ENCODE data around the gene PTPRJ. TPM values are rescaled to one million over a fixed set of nuclear protein-coding genes. Genes with fewer than 3 reads are reported as not detected.
A peak's percentile ranks its signal among the peaks of the same experiment; 100 is the strongest.

The PTPRJ gene
- total RNA-seq, 1 donor from 2014 or later, result 18.6 TPM

- Mint-ChIP-seq H3K27me3 (no peaks in the 10 kb centered on the region), H3K27ac (peak overlapping the region; percentile 34), H3K4me3 (no peak overlapping the region), H3K36me3 (no peaks in the 10 kb centered on the region), H3K9me3 (no peaks in the 10 kb centered on the region), H3K4me1 (ENCODE audit: unreplicated experiment) (peaks cover 22% of the 10 kb centered on the region)
- no peak for TF ChIP-seq CTCF (conservative IDR thresholded peaks at IDR 0.05)
- no peak for DNase-seq (ENCODE audit: extremely low spot score, unreplicated experiment)
Observed at GRCh38 chr11:47995360-47995769, 15.0 kb downstream of the PTPRJ start.

GRCh38 chr11:47997063-47998053 lies 17.0 kb downstream of the PTPRJ start:
- H3K9me3 Mint-ChIP-seq, result no peaks in the 10 kb centered on the region
- no peaks in the 10 kb centered on the region for H3K36me3 Mint-ChIP-seq
- no peak for TF ChIP-seq CTCF (conservative IDR thresholded peaks at IDR 0.05)
- H3K4me1 Mint-ChIP-seq (ENCODE audit: unreplicated experiment), result peaks cover 20% of the 10 kb centered on the region
- H3K27ac Mint-ChIP-seq, result peak overlapping the region; percentile 32
- H3K27me3 Mint-ChIP-seq, result no peaks in the 10 kb centered on the region
- no peak for DNase-seq (ENCODE audit: extremely low spot score, unreplicated experiment)
- no peak overlapping the region for H3K4me3 Mint-ChIP-seq

- Mint-ChIP-seq H3K9me3 (no peaks in the 10 kb centered on the region), H3K27ac (peak overlapping the region; percentile 68), H3K36me3 (no peaks in the 10 kb centered on the region), H3K27me3 (no peaks in the 10 kb centered on the region), H3K4me3 (no peak overlapping the region), H3K4me1 (ENCODE audit: unreplicated experiment) (peaks cover 24% of the 10 kb centered on the region)
- TF ChIP-seq CTCF (conservative IDR thresholded peaks at IDR 0.05), result no peak
- DNase-seq (ENCODE audit: extremely low spot score, unreplicated experiment), result no peak
Observed at GRCh38 chr11:47998345-47998732, 18.0 kb downstream of the PTPRJ start.

- no peak for TF ChIP-seq CTCF (conservative IDR thresholded peaks at IDR 0.05)
- Mint-ChIP-seq H3K27me3 (no peaks in the 10 kb centered on the region), H3K4me1 (ENCODE audit: unreplicated experiment) (peaks cover 24% of the 10 kb centered on the region), H3K27ac (peak overlapping the region; percentile 68), H3K9me3 (no peaks in the 10 kb centered on the region), H3K36me3 (no peaks in the 10 kb centered on the region), H3K4me3 (no peak overlapping the region)
- DNase-seq (ENCODE audit: extremely low spot score, unreplicated experiment), result no peak
Observed at GRCh38 chr11:47998733-47999359, 18.5 kb downstream of the PTPRJ start.

- Mint-ChIP-seq H3K36me3 (no peaks in the 10 kb centered on the region), H3K4me3 (no peak overlapping the region), H3K4me1 (ENCODE audit: unreplicated experiment) (peaks cover 34% of the 10 kb centered on the region), H3K27ac (no peak overlapping the region), H3K27me3 (no peaks in the 10 kb centered on the region), H3K9me3 (no peaks in the 10 kb centered on the region)
- DNase-seq (ENCODE audit: extremely low spot score, unreplicated experiment), result no peak
- no peak for TF ChIP-seq CTCF (conservative IDR thresholded peaks at IDR 0.05)
Observed at GRCh38 chr11:48000432-48000831, 20.1 kb downstream of the PTPRJ start.

Measured in type B pancreatic cell (in vitro differentiated cells).